22Rv1 (cell line): ENCODE data around the gene PTPN11.
"Not testable (repeated sequence)": the region's sequence is repeated elsewhere in the genome, so short reads cannot be mapped to it uniquely, and the experiment has no call there.

Experiments
- H3K27ac ChIP-seq: fragments of 450-650 bp; 2 replicates; pipeline ENCODE4 v1.5.1; 2017
- ZFX ChIP-seq: fragments of 450-650 bp; IDR thresholded peaks from 2 replicates; pipeline ENCODE4 v1.6.1; 2017; ENCODE audit warnings: antibody characterized with exemption, borderline replicate concordance
- TF ChIP-seq, protein P1 (sequence below): fragments of 450-650 bp; IDR thresholded peaks from 2 replicates; pipeline ENCODE4 v1.5.1; 2017; ENCODE audit warnings: mild to moderate bottlenecking

The PTPN11 gene

GRCh38 chr12:112518365-112518735, 99.6 kb downstream of the PTPN11 start:
- no peak overlapping the region for H3K27ac ChIP-seq
- TF ChIP-seq, protein P1, sequence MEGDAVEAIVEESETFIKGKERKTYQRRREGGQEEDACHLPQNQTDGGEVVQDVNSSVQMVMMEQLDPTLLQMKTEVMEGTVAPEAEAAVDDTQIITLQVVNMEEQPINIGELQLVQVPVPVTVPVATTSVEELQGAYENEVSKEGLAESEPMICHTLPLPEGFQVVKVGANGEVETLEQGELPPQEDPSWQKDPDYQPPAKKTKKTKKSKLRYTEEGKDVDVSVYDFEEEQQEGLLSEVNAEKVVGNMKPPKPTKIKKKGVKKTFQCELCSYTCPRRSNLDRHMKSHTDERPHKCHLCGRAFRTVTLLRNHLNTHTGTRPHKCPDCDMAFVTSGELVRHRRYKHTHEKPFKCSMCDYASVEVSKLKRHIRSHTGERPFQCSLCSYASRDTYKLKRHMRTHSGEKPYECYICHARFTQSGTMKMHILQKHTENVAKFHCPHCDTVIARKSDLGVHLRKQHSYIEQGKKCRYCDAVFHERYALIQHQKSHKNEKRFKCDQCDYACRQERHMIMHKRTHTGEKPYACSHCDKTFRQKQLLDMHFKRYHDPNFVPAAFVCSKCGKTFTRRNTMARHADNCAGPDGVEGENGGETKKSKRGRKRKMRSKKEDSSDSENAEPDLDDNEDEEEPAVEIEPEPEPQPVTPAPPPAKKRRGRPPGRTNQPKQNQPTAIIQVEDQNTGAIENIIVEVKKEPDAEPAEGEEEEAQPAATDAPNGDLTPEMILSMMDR: no peak

- H3K27ac ChIP-seq: not testable (repeated sequence)
Observed at GRCh38 chr12:112519841-112520340, 101.1 kb downstream of the PTPN11 start.

DNA sequence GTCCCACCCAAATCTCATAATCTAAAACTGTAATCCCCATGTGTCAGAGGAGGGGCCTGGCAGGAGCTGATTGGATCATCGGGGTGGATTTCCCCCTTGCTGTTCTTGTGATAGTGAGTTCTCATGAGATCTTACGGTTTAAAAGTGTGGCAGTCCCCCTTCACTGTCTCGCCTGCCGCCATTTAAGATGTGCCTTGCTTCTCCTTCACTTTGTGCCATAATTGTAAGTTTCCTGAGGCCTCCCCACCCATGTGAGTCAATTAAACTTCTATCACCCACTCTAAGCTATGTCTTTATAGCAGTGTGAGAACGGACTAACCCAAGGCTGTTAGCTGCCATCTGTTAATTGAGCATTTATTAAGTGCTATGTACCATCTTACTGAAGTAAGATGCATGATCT, 105.1 kb downstream of the PTPN11 start:
- TF ChIP-seq ZFX: no peak
- TF ChIP-seq, protein P1: no peak
- H3K27ac ChIP-seq: no peak overlapping the region

GRCh38 chr12:112524269-112524668, 105.5 kb downstream of the PTPN11 start:
- TF ChIP-seq, protein P1: no peak
- TF ChIP-seq ZFX: no peak
- H3K27ac ChIP-seq: no peak overlapping the region

- no peak overlapping the region for H3K27ac ChIP-seq
- TF ChIP-seq, protein P1: no peak; the same call in 1 of the 2 replicates
- TF ChIP-seq ZFX: no peak
Observed at GRCh38 chr12:112524676-112525425, 106.1 kb downstream of the PTPN11 start.

- TF ChIP-seq, protein P1: no peak
- no peak for TF ChIP-seq ZFX
- H3K27ac ChIP-seq: no peak overlapping the region
Observed at GRCh38 chr12:112525426-112525809, 106.7 kb downstream of the PTPN11 start.

DNA sequence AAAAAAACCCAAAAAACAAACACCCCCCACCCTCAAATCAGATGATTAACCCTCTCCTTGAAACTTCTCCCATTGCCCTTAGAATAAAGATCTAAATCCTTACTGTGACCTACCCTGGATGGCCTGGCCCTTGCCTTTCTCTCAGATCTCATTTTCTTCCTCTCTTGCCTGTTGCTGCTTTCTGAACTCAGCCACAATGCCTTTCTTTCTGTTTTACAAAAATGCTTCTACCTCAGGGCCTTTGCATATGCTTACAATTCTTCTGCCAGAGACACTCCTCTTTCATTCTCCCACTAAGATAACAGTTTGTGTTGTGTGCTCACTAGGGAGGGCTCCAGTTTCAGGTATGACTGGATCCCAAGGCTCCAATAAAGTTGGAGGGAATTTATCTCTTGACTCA, 108.3 kb downstream of the PTPN11 start:
- TF ChIP-seq, protein P1: no peak
- no peak for TF ChIP-seq ZFX
- H3K27ac ChIP-seq: no peak overlapping the region

DNA sequence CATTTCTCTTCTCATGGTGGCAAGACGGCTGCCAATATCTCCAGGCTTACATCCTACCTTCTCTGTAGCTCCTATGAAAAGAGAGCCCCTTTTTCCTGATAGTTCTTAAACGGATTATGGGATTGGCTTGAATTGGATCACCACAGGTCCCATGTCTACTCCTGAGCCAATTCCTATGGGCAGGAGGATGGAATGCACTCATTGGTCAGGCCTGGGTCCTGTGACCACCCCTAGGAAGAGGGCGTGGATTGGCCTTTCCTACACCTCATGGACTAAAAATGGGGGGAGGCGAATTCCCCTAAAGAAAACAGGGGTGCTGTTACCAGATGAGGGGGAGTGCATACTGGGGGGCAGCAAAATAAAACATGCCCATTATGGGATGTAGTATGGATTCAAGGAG, 108.8 kb downstream of the PTPN11 start:
- no peak overlapping the region for H3K27ac ChIP-seq
- no peak for TF ChIP-seq ZFX
- TF ChIP-seq, protein P1: no peak
